DND-41 (cell line): ENCODE data around the gene GDA.

ENCODE experiments used
- CTCF ChIP-seq: IDR thresholded peaks from 2 replicates; pipeline ENCODE4 v1.5.1; 2012; ENCODE audit warnings: borderline replicate concordance, low read length, moderate library complexity, mild to moderate bottlenecking; ENCODE audit not compliant: poor library complexity, severe bottlenecking; ENCODE audit errors: extremely low read depth
- EZH2 ChIP-seq: IDR thresholded peaks from 3 replicates; pipeline ENCODE4 v1.6.1; 2012; ENCODE audit warnings: borderline replicate concordance, low read depth, mild to moderate bottlenecking, moderate library complexity, low read length, inconsistent platforms; ENCODE audit not compliant: severe bottlenecking

GRCh38 chr9:72129271-72130156 lies 19.7 kb upstream of the GDA start:
- TF ChIP-seq CTCF = no peak
- TF ChIP-seq EZH2 = no peak
